Right kidney (tissue), 1 donor: ENCODE data around the gene CSMD2.

Experiments
- DNase-seq: peaks from one replicate; pipeline ENCODE4 v3.0.0-alpha.2; 2016

CSMD2 gene

GRCh38 chr1:33743221-33743998, 421.6 kb downstream of the CSMD2 start:
- DNase-seq, result no peak

- no peak for DNase-seq
These were observed 422.4 kb downstream of the CSMD2 start for GRCh38 chr1:33742663-33743062.

GRCh38 chr1:33741749-33742148, 423.3 kb downstream of the CSMD2 start:
- no peak for DNase-seq

GRCh38 chr1:33740040-33740744, 424.8 kb downstream of the CSMD2 start:
- DNase-seq, result no peak

GRCh38 chr1:33738976-33739375, 426.1 kb downstream of the CSMD2 start:
- no peak for DNase-seq

GRCh38 chr1:33738536-33738935, 426.5 kb downstream of the CSMD2 start:
- no peak for DNase-seq

- no peak for DNase-seq
These were observed 428.5 kb downstream of the CSMD2 start for GRCh38 chr1:33736496-33736895.

- DNase-seq, result no peak
These were observed 429.4 kb downstream of the CSMD2 start for GRCh38 chr1:33735624-33736023.

- no peak for DNase-seq
These were observed 437.7 kb downstream of the CSMD2 start for GRCh38 chr1:33727310-33727709.

- no peak for DNase-seq
These were observed 438.7 kb downstream of the CSMD2 start for GRCh38 chr1:33726274-33726804.

- DNase-seq, result no peak
These were observed 439.4 kb downstream of the CSMD2 start for GRCh38 chr1:33725556-33726160.

GRCh38 chr1:33725037-33725436, 440.0 kb downstream of the CSMD2 start:
- no peak for DNase-seq

GRCh38 chr1:33724348-33724747, 440.7 kb downstream of the CSMD2 start:
- DNase-seq, result no peak

- DNase-seq, result no peak
These were observed 441.8 kb downstream of the CSMD2 start for GRCh38 chr1:33723251-33723650.

GRCh38 chr1:33721301-33721815, 443.7 kb downstream of the CSMD2 start:
- DNase-seq, result no peak

GRCh38 chr1:33719771-33720670, 445.0 kb downstream of the CSMD2 start:
- DNase-seq, result no peak

GRCh38 chr1:33719326-33719725, 445.7 kb downstream of the CSMD2 start:
- no peak for DNase-seq

- no peak for DNase-seq
These were observed 446.8 kb downstream of the CSMD2 start for GRCh38 chr1:33718186-33718585.

GRCh38 chr1:33716976-33717688, 447.9 kb downstream of the CSMD2 start:
- no peak for DNase-seq

GRCh38 chr1:33715195-33715811, 449.7 kb downstream of the CSMD2 start:
- no peak for DNase-seq

GRCh38 chr1:33714421-33714820, 450.6 kb downstream of the CSMD2 start:
- DNase-seq, result no peak
